Posterior vena cava (tissue), 2 donors: ENCODE measurements around the gene FHIT. TPM values are rescaled to one million over a fixed set of nuclear protein-coding genes. Genes with fewer than 3 reads are reported as not detected.

Experiments used
- DNase-seq: peaks from one replicate; pipeline ENCODE4 v3.0.0-alpha.2; 2020; ENCODE audit warnings: low spot score
- intact Hi-C, 2 donors: fragments of 100-400 bp; cut with DNase I; formaldehyde crosslinking; loops; one replicate each; pipeline versions ENCODE4 v1.14.1 to v1.14.2; 2022 to 2023
- total RNA-seq, 2 donors: library from RNA; stranded (reverse); fragmentation: NEBNext Ultra II Directional; extraction: Animal tissue kit (Norgen Biotek cat#: 25700); gene quantifications; one replicate each; pipeline ENCODE4 v1.2.1, GENCODE V29; 2021
- donor health status: DM: yes; HTN: yes; CAD: no.
- donor health status: DM: yes; HTN: yes; CAD: no.

The FHIT gene
- total RNA-seq, 2 donors from 2014 or later: 6.0 to 9.2 TPM

- intact Hi-C loops: no loop called here
- DNase-seq: no peak
These were observed 71.0 kb downstream of the FHIT start for GRCh38 chr3:61180206-61180605.

GRCh38 chr3:61178167-61178566 lies 73.1 kb downstream of the FHIT start:
- intact Hi-C loops: no loop called here
- no peak for DNase-seq

GRCh38 chr3:61177450-61177849 lies 73.8 kb downstream of the FHIT start:
- DNase-seq: no peak
- intact Hi-C loops: no loop called here

GRCh38 chr3:61173676-61174075 lies 77.6 kb downstream of the FHIT start:
- intact Hi-C loops: no loop called here
- no peak for DNase-seq

- DNase-seq: no peak
- intact Hi-C loops: no loop called here
These were observed 78.6 kb downstream of the FHIT start for GRCh38 chr3:61172684-61173083.

GRCh38 chr3:61172203-61172602 lies 79.0 kb downstream of the FHIT start:
- intact Hi-C loops: no loop called here
- no peak for DNase-seq

GRCh38 chr3:61169621-61170251 lies 81.5 kb downstream of the FHIT start:
- intact Hi-C loops: no loop called here
- DNase-seq: no peak

- intact Hi-C loops: no loop called here
- no peak for DNase-seq
These were observed 83.0 kb downstream of the FHIT start for GRCh38 chr3:61168286-61168685.

GRCh38 chr3:61162965-61163364 lies 88.3 kb downstream of the FHIT start:
- no peak for DNase-seq
- intact Hi-C loops: no loop called here

- intact Hi-C loops: no loop called here
- DNase-seq: no peak
These were observed 92.6 kb downstream of the FHIT start for GRCh38 chr3:61158667-61159066.

- DNase-seq: no peak
- intact Hi-C loops: no loop called here
These were observed 93.0 kb downstream of the FHIT start for GRCh38 chr3:61158216-61158615.

- intact Hi-C loops: no loop called here
- no peak for DNase-seq
These were observed 93.8 kb downstream of the FHIT start for GRCh38 chr3:61157414-61157813.

GRCh38 chr3:61155701-61156292 lies 95.5 kb downstream of the FHIT start:
- no peak for DNase-seq
- intact Hi-C loops: no loop called here

GRCh38 chr3:61154457-61155198 lies 96.6 kb downstream of the FHIT start:
- no peak for DNase-seq
- intact Hi-C loops: no loop called here

GRCh38 chr3:61152071-61152470 lies 99.2 kb downstream of the FHIT start:
- intact Hi-C loops: no loop called here
- DNase-seq: no peak

GRCh38 chr3:61149236-61149635 lies 102.0 kb downstream of the FHIT start:
- no peak for DNase-seq
- intact Hi-C loops: no loop called here

- no peak for DNase-seq
- intact Hi-C loops: no loop called here
These were observed 105.0 kb downstream of the FHIT start for GRCh38 chr3:61146010-61146890.

GRCh38 chr3:61141697-61142096 lies 109.6 kb downstream of the FHIT start:
- intact Hi-C loops: no loop called here
- DNase-seq: no peak

GRCh38 chr3:61141227-61141626 lies 110.0 kb downstream of the FHIT start:
- intact Hi-C loops: no loop called here
- DNase-seq: no peak

- intact Hi-C loops: no loop called here
- DNase-seq: no peak
These were observed 111.6 kb downstream of the FHIT start for GRCh38 chr3:61139686-61140085.
